Trophoblast cell (in vitro differentiated cells and primary cell): Measurements from ENCODE around the gene NFYC.
A peak's percentile ranks its signal among the peaks of the same experiment; 100 is the strongest.

Experiments used
- DNase-seq, 2 donors: peaks; one replicate each; pipeline ENCODE4 v3.0.0-alpha.2; 2016
- H2AFZ ChIP-seq: 2 replicates; pipeline ENCODE4 v1.6.1; 2013; ENCODE audit warnings: low read length, moderate library complexity, mild to moderate bottlenecking; ENCODE audit not compliant: insufficient read depth, poor library complexity
- H2AK5ac ChIP-seq: 2 replicates; pipeline ENCODE4 v1.6.1; 2013; ENCODE audit warnings: mild to moderate bottlenecking, low read length
- H2BK120ac ChIP-seq: 2 replicates; pipeline ENCODE4 v1.6.1; 2013; ENCODE audit warnings: low read length, mild to moderate bottlenecking, moderate library complexity; ENCODE audit not compliant: insufficient read depth, poor library complexity
- H2BK12ac ChIP-seq: 2 replicates; pipeline ENCODE4 v1.6.1; 2013; ENCODE audit warnings: mild to moderate bottlenecking, low read length, moderate library complexity
- H2BK5ac ChIP-seq: 2 replicates; pipeline ENCODE4 v1.6.1; 2013; ENCODE audit warnings: low read length, low read depth, moderate library complexity, mild to moderate bottlenecking; ENCODE audit not compliant: poor library complexity
- H3K14ac ChIP-seq: 2 replicates; pipeline ENCODE4 v1.6.1; 2013; ENCODE audit warnings: mild to moderate bottlenecking, low read length
- H3K18ac ChIP-seq: 2 replicates; pipeline ENCODE4 v1.6.1; 2013; ENCODE audit warnings: mild to moderate bottlenecking, low read length
- H3K23ac ChIP-seq: 2 replicates; pipeline ENCODE4 v1.6.1; 2013; ENCODE audit warnings: low read length
- H3K27ac ChIP-seq: 2 replicates; pipeline ENCODE4 v1.5.1; 2013; ENCODE audit warnings: low read depth, mild to moderate bottlenecking, inconsistent platforms, low read length, moderate library complexity
- H3K27me3 ChIP-seq: 2 replicates; pipeline ENCODE4 v1.6.1; 2013; ENCODE audit warnings: inconsistent platforms, mild to moderate bottlenecking, low read length, moderate library complexity; ENCODE audit not compliant: insufficient read depth
- H3K36me3 ChIP-seq, 2 experiments: 1 replicate in 1 of 2; 2 replicates in 1 of 2; pipeline ENCODE4 v1.6.1; 2013; ENCODE audit warnings: low read length in 2 of 2, mild to moderate bottlenecking in 2 of 2, moderate library complexity in 1 of 2; ENCODE audit not compliant: insufficient read depth in 2 of 2, control insufficient read depth in 1 of 2
- H3K4ac ChIP-seq: 2 replicates; pipeline ENCODE4 v1.6.1; 2013; ENCODE audit warnings: low read depth, mild to moderate bottlenecking, low read length, moderate library complexity
- H3K4me1 ChIP-seq, 2 experiments: 1 replicate in 1 of 2; 2 replicates in 1 of 2; pipeline ENCODE4 v1.6.1; 2013; ENCODE audit warnings: low read length in 2 of 2, mild to moderate bottlenecking in 2 of 2, moderate library complexity in 1 of 2; ENCODE audit not compliant: insufficient read depth in 2 of 2, control insufficient read depth in 1 of 2
- H3K4me2 ChIP-seq: 2 replicates; pipeline ENCODE4 v1.6.1; 2013; ENCODE audit warnings: inconsistent platforms, mild to moderate bottlenecking, low read length, moderate library complexity
- H3K4me3 ChIP-seq: 2 replicates; pipeline ENCODE4 v1.5.1; 2013; ENCODE audit warnings: mild to moderate bottlenecking, low read depth, low read length, inconsistent platforms
- H3K79me1 ChIP-seq: one replicate; pipeline ENCODE4 v1.6.1; 2013; ENCODE audit warnings: low read length
- H3K79me2 ChIP-seq: 2 replicates; pipeline ENCODE4 v1.6.1; 2013; ENCODE audit warnings: low read length, mild to moderate bottlenecking; ENCODE audit not compliant: control insufficient read depth, insufficient read depth, poor library complexity
- H3K9ac ChIP-seq: 2 replicates; pipeline ENCODE4 v1.6.1; 2013; ENCODE audit warnings: mild to moderate bottlenecking, low read length
- H3K9me3 ChIP-seq: 2 replicates; pipeline ENCODE4 v1.6.1; 2013; ENCODE audit warnings: low read depth, mild to moderate bottlenecking, control low read depth, inconsistent platforms, low read length; ENCODE audit not compliant: insufficient read depth
- H4K12ac ChIP-seq: 2 replicates; pipeline ENCODE4 v1.6.1; 2013; ENCODE audit warnings: low read depth, mild to moderate bottlenecking, low read length, moderate library complexity
- H4K8ac ChIP-seq: 2 replicates; pipeline ENCODE4 v1.6.1; 2013; ENCODE audit warnings: low read depth, mild to moderate bottlenecking, low read length, moderate library complexity
- H4K91ac ChIP-seq: one replicate; pipeline ENCODE4 v1.6.1; 2013; ENCODE audit warnings: low read depth, mild to moderate bottlenecking, low read length, moderate library complexity
- WGBS: extraction: QIAGEN DNeasy Blood & Tissue Kit; methylation state at CpG from one replicate; pipeline ENCODE4 v1.1.7; 2013; ENCODE audit warnings: missing lambda C conversion rate; ENCODE audit not compliant: insufficient read length, insufficient coverage; ENCODE audit errors: extremely low coverage; 5-methylcytosine and 5-hydroxymethylcytosine counted together

Gene NFYC

GRCh38 chr1:40743452-40743851, 51.9 kb downstream of the NFYC start:
- H2AFZ ChIP-seq: no peak overlapping the region
- H3K79me2 ChIP-seq: no peaks in the 10 kb centered on the region
- no peak overlapping the region for H2BK12ac ChIP-seq
- no peak overlapping the region for H3K9ac ChIP-seq
- H3K4me2 ChIP-seq: no peak overlapping the region
- no peak overlapping the region for H4K8ac ChIP-seq
- no peak overlapping the region for H3K4me3 ChIP-seq
- DNase-seq: no peak
- H3K79me1 ChIP-seq: no peaks in the 10 kb centered on the region
- WGBS: no CpG with 5 or more reads among the region's 3 CpGs
- H2BK120ac ChIP-seq: no peak overlapping the region
- H3K23ac ChIP-seq: no peak overlapping the region
- no peak overlapping the region for H4K91ac ChIP-seq
- no peaks in the 10 kb centered on the region for H3K9me3 ChIP-seq
- H2AK5ac ChIP-seq: no peak overlapping the region
- no peak overlapping the region for H3K18ac ChIP-seq
- H3K4ac ChIP-seq: no peak overlapping the region
- H4K12ac ChIP-seq: no peak overlapping the region
- H3K27me3 ChIP-seq: no peaks in the 10 kb centered on the region
- no peak overlapping the region for H3K14ac ChIP-seq
- no peak overlapping the region for H2BK5ac ChIP-seq
- peaks cover 10 to 20% of the 10 kb centered on the region in 2 experiments for H3K36me3 ChIP-seq
- no peak overlapping the region for H3K27ac ChIP-seq
- no peaks in the 10 kb centered on the region for H3K4me1 ChIP-seq

- Histone ChIP-seq H4K12ac (no peak overlapping the region), H4K91ac (no peak overlapping the region), H4K8ac (no peak overlapping the region), H3K9ac (no peak overlapping the region), H3K23ac (no peak overlapping the region), H2AK5ac (no peak overlapping the region), H3K14ac (no peak overlapping the region), H3K79me2 (no peaks in the 10 kb centered on the region), H3K79me1 (no peaks in the 10 kb centered on the region), H3K4me1 (no peaks in the 10 kb centered on the region), H2AFZ (no peak overlapping the region), H3K36me3 (peaks cover 10 to 22% of the 10 kb centered on the region in 2 experiments), H3K27me3 (no peaks in the 10 kb centered on the region), H3K9me3 (no peaks in the 10 kb centered on the region), H3K4me2 (no peak overlapping the region), H3K4ac (no peak overlapping the region), H3K27ac (no peak overlapping the region), H2BK12ac (no peak overlapping the region), H2BK5ac (no peak overlapping the region), H2BK120ac (no peak overlapping the region), H3K4me3 (no peak overlapping the region), H3K18ac (no peak overlapping the region)
- DNase-seq: no peak
- no CpG with 5 or more reads among the region's 3 CpGs for WGBS
Measured at GRCh38 chr1:40743860-40744259, 52.4 kb downstream of the NFYC start.

GRCh38 chr1:40745176-40745575, 53.7 kb downstream of the NFYC start:
- Histone ChIP-seq H3K79me2 (no peaks in the 10 kb centered on the region), H3K23ac (no peak overlapping the region), H3K14ac (no peak overlapping the region), H2AK5ac (no peak overlapping the region), H2BK120ac (no peak overlapping the region), H2BK12ac (no peak overlapping the region), H3K4me3 (no peak overlapping the region), H3K27me3 (no peaks in the 10 kb centered on the region), H4K12ac (no peak overlapping the region), H3K4ac (no peak overlapping the region), H2BK5ac (no peak overlapping the region), H3K27ac (no peak overlapping the region), H3K4me1 (no peaks in the 10 kb centered on the region), H3K18ac (no peak overlapping the region), H3K79me1 (no peaks in the 10 kb centered on the region), H2AFZ (no peak overlapping the region), H3K9ac (no peak overlapping the region), H3K4me2 (no peak overlapping the region), H3K9me3 (no peaks in the 10 kb centered on the region), H4K8ac (no peak overlapping the region), H4K91ac (no peak overlapping the region), H3K36me3 (peaks cover 10 to 17% of the 10 kb centered on the region in 2 experiments)
- WGBS: no CpG with 5 or more reads among the region's 1 CpG
- peak in 1 of 2 donors; percentile 36 for DNase-seq

- no CpG with 5 or more reads among the region's 2 CpGs for WGBS
- no peak overlapping the region for H2BK5ac ChIP-seq
- no peak overlapping the region for H3K27ac ChIP-seq
- no peak overlapping the region for H2BK120ac ChIP-seq
- no peak overlapping the region for H3K9ac ChIP-seq
- peaks cover 9 to 17% of the 10 kb centered on the region in 2 experiments for H3K36me3 ChIP-seq
- H3K4me2 ChIP-seq: no peak overlapping the region
- H3K27me3 ChIP-seq: no peaks in the 10 kb centered on the region
- H3K4me3 ChIP-seq: no peak overlapping the region
- no peak overlapping the region for H2BK12ac ChIP-seq
- H3K23ac ChIP-seq: no peak overlapping the region
- no peak overlapping the region for H4K91ac ChIP-seq
- H3K14ac ChIP-seq: no peak overlapping the region
- no peak overlapping the region for H4K12ac ChIP-seq
- no peak for DNase-seq
- H4K8ac ChIP-seq: no peak overlapping the region
- H3K79me2 ChIP-seq: no peaks in the 10 kb centered on the region
- no peaks in the 10 kb centered on the region for H3K4me1 ChIP-seq
- no peak overlapping the region for H3K4ac ChIP-seq
- no peak overlapping the region for H2AFZ ChIP-seq
- H3K79me1 ChIP-seq: no peaks in the 10 kb centered on the region
- no peaks in the 10 kb centered on the region for H3K9me3 ChIP-seq
- no peak overlapping the region for H2AK5ac ChIP-seq
- no peak overlapping the region for H3K18ac ChIP-seq
Measured at GRCh38 chr1:40746344-40747090, 55.0 kb downstream of the NFYC start.
